Astrocyte (in vitro differentiated cells and primary cell): ENCODE results near the gene TMEM273.

Experiments used
- EZH2 ChIP-seq: IDR thresholded peaks from 2 replicates; pipeline ENCODE4 v1.6.1; 2012; ENCODE audit warnings: mild to moderate bottlenecking, low read length, inconsistent platforms; ENCODE audit not compliant: insufficient read depth
- TF ChIP-seq, protein P1 (sequence below): IDR thresholded peaks from 2 replicates; pipeline ENCODE4 v1.5.1; 2011; ENCODE audit warnings: low read depth, mild to moderate bottlenecking, inconsistent platforms, low read length, moderate library complexity; ENCODE audit not compliant: insufficient read depth

GRCh38 chr10:49178489-49179471 lies 9.4 kb downstream of the TMEM273 start:
- TF ChIP-seq, protein P1, sequence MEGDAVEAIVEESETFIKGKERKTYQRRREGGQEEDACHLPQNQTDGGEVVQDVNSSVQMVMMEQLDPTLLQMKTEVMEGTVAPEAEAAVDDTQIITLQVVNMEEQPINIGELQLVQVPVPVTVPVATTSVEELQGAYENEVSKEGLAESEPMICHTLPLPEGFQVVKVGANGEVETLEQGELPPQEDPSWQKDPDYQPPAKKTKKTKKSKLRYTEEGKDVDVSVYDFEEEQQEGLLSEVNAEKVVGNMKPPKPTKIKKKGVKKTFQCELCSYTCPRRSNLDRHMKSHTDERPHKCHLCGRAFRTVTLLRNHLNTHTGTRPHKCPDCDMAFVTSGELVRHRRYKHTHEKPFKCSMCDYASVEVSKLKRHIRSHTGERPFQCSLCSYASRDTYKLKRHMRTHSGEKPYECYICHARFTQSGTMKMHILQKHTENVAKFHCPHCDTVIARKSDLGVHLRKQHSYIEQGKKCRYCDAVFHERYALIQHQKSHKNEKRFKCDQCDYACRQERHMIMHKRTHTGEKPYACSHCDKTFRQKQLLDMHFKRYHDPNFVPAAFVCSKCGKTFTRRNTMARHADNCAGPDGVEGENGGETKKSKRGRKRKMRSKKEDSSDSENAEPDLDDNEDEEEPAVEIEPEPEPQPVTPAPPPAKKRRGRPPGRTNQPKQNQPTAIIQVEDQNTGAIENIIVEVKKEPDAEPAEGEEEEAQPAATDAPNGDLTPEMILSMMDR: no peak
- TF ChIP-seq EZH2: no peak
